Measurements from ENCODE around the gene LRMDA.

LRMDA gene

DNA sequence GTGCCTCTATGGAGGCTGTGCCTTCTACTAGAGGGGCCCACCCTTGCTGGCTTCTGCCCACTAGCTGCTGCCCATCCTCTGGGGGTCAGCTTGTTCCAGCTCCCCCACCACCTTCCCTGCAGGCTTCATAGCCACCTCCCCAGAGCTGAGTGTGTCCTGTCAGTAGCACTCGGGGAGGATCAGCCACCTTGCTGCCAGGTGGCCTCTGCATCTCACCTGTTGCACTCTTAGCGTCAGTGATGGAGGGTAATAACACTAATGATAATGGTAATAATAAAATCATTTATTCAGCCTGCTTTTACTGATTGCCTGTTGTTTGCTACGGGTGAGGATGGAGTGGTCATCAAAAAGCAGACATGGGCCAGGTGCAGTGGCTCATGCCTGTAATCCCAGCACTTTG is 377.6 kb downstream of the LRMDA start:
- Histone ChIP-seq H2BK15ac (replicated peaks; ENCODE audit: low read depth) (no peak overlapping the region), H3K4me1 (ENCODE audit: control insufficient read depth, low read depth, low read length) (no peaks in the 10 kb centered on the region), H3K4ac (ENCODE audit: low read depth, low read length) (no peak overlapping the region), H3K18ac (ENCODE audit: low read length) (no peak overlapping the region), H3K36me3 (ENCODE audit: control insufficient read depth, insufficient read depth, low read length) (no peaks in the 10 kb centered on the region), H3K79me1 (ENCODE audit: low read length) (no peaks in the 10 kb centered on the region), H3K4me2 (ENCODE audit: low read length) (no peak overlapping the region), H2AK5ac (ENCODE audit: low read length) (no peak overlapping the region), H3K56ac (ENCODE audit: low read length) (no peak overlapping the region), H2BK5ac (ENCODE audit: low read length) (no peak overlapping the region), H3K4me3 (ENCODE audit: low read length) (no peak overlapping the region), H4K8ac (ENCODE audit: low read depth, low read length) (no peak overlapping the region), H3K27me3 (ENCODE audit: insufficient read depth, low read length, poor library complexity) (no peaks in the 10 kb centered on the region), H2BK120ac (ENCODE audit: low read depth, low read length) (no peak overlapping the region), H3K27ac (ENCODE audit: low read depth, low read length) (no peak overlapping the region), H3K23ac (ENCODE audit: low read length) (no peak overlapping the region), H3K79me2 (ENCODE audit: control insufficient read depth, insufficient read depth, low read length) (no peaks in the 10 kb centered on the region), H4K5ac (ENCODE audit: low read length) (no peak overlapping the region), H3K9ac (ENCODE audit: low read length) (no peak overlapping the region)
- no peak for DNase-seq
- no CpG with 5 or more reads among the region's 3 CpGs for WGBS (ENCODE audit: extremely low coverage, insufficient coverage, low lambda C conversion rate)

DNA sequence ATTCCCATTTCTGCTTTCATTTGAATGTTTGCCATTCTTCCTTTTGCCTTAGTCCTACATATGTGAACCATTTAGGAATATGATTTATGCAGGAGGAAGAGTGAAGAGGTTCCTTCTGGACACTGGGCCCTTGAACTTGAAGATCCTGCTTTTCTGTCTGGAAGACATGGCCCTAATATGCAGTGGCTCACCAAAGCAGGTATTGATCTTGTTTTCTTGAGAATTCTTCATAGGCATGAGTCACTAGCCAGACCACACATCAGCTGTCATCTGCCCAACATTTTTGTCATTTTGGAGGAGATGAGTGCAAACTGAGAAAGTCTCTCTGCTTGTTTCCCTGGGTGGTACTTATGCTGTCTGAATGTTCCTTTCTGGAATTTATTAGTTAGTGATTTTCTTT is 382.6 kb downstream of the LRMDA start:
- Histone ChIP-seq H2BK5ac (ENCODE audit: low read length) (no peak overlapping the region), H3K23ac (ENCODE audit: low read length) (no peak overlapping the region), H3K4me1 (ENCODE audit: control insufficient read depth, low read depth, low read length) (no peaks in the 10 kb centered on the region), H2AK5ac (ENCODE audit: low read length) (no peak overlapping the region), H3K4me3 (ENCODE audit: low read length) (no peak overlapping the region), H4K5ac (ENCODE audit: low read length) (no peak overlapping the region), H3K9ac (ENCODE audit: low read length) (no peak overlapping the region), H3K18ac (ENCODE audit: low read length) (no peak overlapping the region), H3K27me3 (ENCODE audit: insufficient read depth, low read length, poor library complexity) (no peaks in the 10 kb centered on the region), H3K36me3 (ENCODE audit: control insufficient read depth, insufficient read depth, low read length) (no peaks in the 10 kb centered on the region), H3K4ac (ENCODE audit: low read depth, low read length) (no peak overlapping the region), H3K56ac (ENCODE audit: low read length) (no peak overlapping the region), H3K4me2 (ENCODE audit: low read length) (no peak overlapping the region), H2BK120ac (ENCODE audit: low read depth, low read length) (no peak overlapping the region), H3K27ac (ENCODE audit: low read depth, low read length) (no peak overlapping the region), H4K8ac (ENCODE audit: low read depth, low read length) (no peak overlapping the region), H3K79me1 (ENCODE audit: low read length) (no peaks in the 10 kb centered on the region), H2BK15ac (replicated peaks; ENCODE audit: low read depth) (no peak overlapping the region), H3K79me2 (ENCODE audit: control insufficient read depth, insufficient read depth, low read length) (no peaks in the 10 kb centered on the region)
- no peak for DNase-seq

DNA sequence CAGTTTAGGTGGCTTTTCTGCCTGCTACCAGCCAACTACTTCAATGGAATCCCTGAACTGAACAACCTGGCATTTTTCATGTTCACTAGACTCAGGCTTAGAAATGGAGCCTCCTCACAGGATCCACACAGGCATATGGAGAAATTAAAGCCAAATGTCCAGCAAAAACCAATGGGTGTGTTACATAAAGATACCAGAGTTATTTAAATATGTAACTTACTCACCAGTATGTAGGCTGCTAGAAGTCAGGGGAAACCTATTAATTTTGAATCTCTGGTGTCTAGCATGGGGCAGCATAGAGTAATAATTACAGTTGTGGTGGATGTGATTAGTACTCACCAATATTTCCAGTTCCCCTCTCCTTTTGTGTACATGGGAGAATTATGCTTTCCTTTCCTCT is 383.6 kb downstream of the LRMDA start:
- Histone ChIP-seq H3K27me3 (ENCODE audit: insufficient read depth, low read length, poor library complexity) (no peaks in the 10 kb centered on the region), H2BK120ac (ENCODE audit: low read depth, low read length) (no peak overlapping the region), H2AK5ac (ENCODE audit: low read length) (no peak overlapping the region), H3K27ac (ENCODE audit: low read depth, low read length) (no peak overlapping the region), H3K4ac (ENCODE audit: low read depth, low read length) (no peak overlapping the region), H3K4me1 (ENCODE audit: control insufficient read depth, low read depth, low read length) (no peaks in the 10 kb centered on the region), H3K4me2 (ENCODE audit: low read length) (no peak overlapping the region), H3K23ac (ENCODE audit: low read length) (no peak overlapping the region), H3K79me2 (ENCODE audit: control insufficient read depth, insufficient read depth, low read length) (no peaks in the 10 kb centered on the region), H2BK15ac (replicated peaks; ENCODE audit: low read depth) (no peak overlapping the region), H3K18ac (ENCODE audit: low read length) (no peak overlapping the region), H4K5ac (ENCODE audit: low read length) (no peak overlapping the region), H2BK5ac (ENCODE audit: low read length) (no peak overlapping the region), H4K8ac (ENCODE audit: low read depth, low read length) (no peak overlapping the region), H3K79me1 (ENCODE audit: low read length) (no peaks in the 10 kb centered on the region), H3K36me3 (ENCODE audit: control insufficient read depth, insufficient read depth, low read length) (no peaks in the 10 kb centered on the region), H3K4me3 (ENCODE audit: low read length) (no peak overlapping the region), H3K9ac (ENCODE audit: low read length) (no peak overlapping the region), H3K56ac (ENCODE audit: low read length) (no peak overlapping the region)
- no peak for DNase-seq

DNA sequence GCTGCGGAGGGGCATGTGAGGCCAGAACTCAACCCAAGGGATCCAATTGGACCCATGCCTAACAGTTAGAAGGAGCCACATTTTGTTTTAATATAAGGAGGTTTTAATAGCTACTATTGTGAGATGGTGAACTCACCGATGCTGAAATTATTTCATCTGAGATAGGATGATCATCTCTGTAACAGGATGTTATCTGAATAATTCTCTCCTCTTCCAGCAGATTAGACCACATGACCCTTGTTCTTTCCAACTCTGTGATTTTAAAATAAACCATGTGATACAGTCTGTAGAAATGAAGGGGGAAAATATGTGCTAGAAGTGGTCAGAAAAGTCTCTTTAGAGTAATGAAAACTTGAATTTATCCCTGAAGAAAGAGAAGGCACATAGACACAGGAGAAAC is 385.8 kb downstream of the LRMDA start:
- Histone ChIP-seq H2BK15ac (replicated peaks; ENCODE audit: low read depth) (no peak overlapping the region), H3K27ac (ENCODE audit: low read depth, low read length) (no peak overlapping the region), H3K4ac (ENCODE audit: low read depth, low read length) (no peak overlapping the region), H4K5ac (ENCODE audit: low read length) (no peak overlapping the region), H2BK5ac (ENCODE audit: low read length) (no peak overlapping the region), H3K23ac (ENCODE audit: low read length) (no peak overlapping the region), H3K4me1 (ENCODE audit: control insufficient read depth, low read depth, low read length) (no peaks in the 10 kb centered on the region), H3K79me2 (ENCODE audit: control insufficient read depth, insufficient read depth, low read length) (no peaks in the 10 kb centered on the region), H3K18ac (ENCODE audit: low read length) (no peak overlapping the region), H3K79me1 (ENCODE audit: low read length) (no peaks in the 10 kb centered on the region), H2BK120ac (ENCODE audit: low read depth, low read length) (no peak overlapping the region), H3K4me2 (ENCODE audit: low read length) (no peak overlapping the region), H2AK5ac (ENCODE audit: low read length) (no peak overlapping the region), H3K4me3 (ENCODE audit: low read length) (no peak overlapping the region), H3K56ac (ENCODE audit: low read length) (no peak overlapping the region), H3K36me3 (ENCODE audit: control insufficient read depth, insufficient read depth, low read length) (no peaks in the 10 kb centered on the region), H3K9ac (ENCODE audit: low read length) (no peak overlapping the region), H3K27me3 (ENCODE audit: insufficient read depth, low read length, poor library complexity) (no peaks in the 10 kb centered on the region), H4K8ac (ENCODE audit: low read depth, low read length) (no peak overlapping the region)
- WGBS (ENCODE audit: extremely low coverage, insufficient coverage, low lambda C conversion rate): no CpG with 5 or more reads among the region's 2 CpGs
- DNase-seq: no peak

DNA sequence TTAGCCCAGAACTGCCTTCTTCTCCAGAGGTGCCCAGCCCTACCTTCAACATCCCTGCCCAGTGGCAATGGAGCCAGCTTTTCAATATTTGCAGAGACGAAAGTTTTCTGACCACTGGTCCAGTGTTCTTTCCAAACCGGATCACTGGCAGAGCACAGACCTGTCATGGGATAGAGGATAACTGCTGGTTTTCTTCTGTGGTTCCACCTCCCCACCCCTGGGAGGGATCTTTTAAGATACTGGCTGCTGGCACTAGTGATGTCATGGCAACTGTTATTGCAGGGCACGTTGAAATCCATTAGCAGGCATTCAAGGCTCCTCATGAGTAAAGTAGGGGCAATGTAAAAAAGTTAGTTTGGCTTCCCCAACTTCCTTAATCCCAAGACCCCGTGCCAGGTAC is 387.1 kb downstream of the LRMDA start:
- Histone ChIP-seq H3K36me3 (ENCODE audit: control insufficient read depth, insufficient read depth, low read length) (no peaks in the 10 kb centered on the region), H3K9ac (ENCODE audit: low read length) (no peak overlapping the region), H3K56ac (ENCODE audit: low read length) (no peak overlapping the region), H4K8ac (ENCODE audit: low read depth, low read length) (no peak overlapping the region), H3K27me3 (ENCODE audit: insufficient read depth, low read length, poor library complexity) (no peaks in the 10 kb centered on the region), H3K18ac (ENCODE audit: low read length) (no peak overlapping the region), H2AK5ac (ENCODE audit: low read length) (no peak overlapping the region), H3K27ac (ENCODE audit: low read depth, low read length) (no peak overlapping the region), H3K79me1 (ENCODE audit: low read length) (no peaks in the 10 kb centered on the region), H2BK5ac (ENCODE audit: low read length) (no peak overlapping the region), H4K5ac (ENCODE audit: low read length) (no peak overlapping the region), H3K79me2 (ENCODE audit: control insufficient read depth, insufficient read depth, low read length) (no peaks in the 10 kb centered on the region), H3K4me2 (ENCODE audit: low read length) (no peak overlapping the region), H3K23ac (ENCODE audit: low read length) (no peak overlapping the region), H3K4ac (ENCODE audit: low read depth, low read length) (no peak overlapping the region), H3K4me1 (ENCODE audit: control insufficient read depth, low read depth, low read length) (no peaks in the 10 kb centered on the region), H3K4me3 (ENCODE audit: low read length) (no peak overlapping the region), H2BK15ac (replicated peaks; ENCODE audit: low read depth) (no peak overlapping the region), H2BK120ac (ENCODE audit: low read depth, low read length) (no peak overlapping the region)
- DNase-seq: no peak
- no CpG with 5 or more reads among the region's 4 CpGs for WGBS (ENCODE audit: extremely low coverage, insufficient coverage, low lambda C conversion rate)

DNA sequence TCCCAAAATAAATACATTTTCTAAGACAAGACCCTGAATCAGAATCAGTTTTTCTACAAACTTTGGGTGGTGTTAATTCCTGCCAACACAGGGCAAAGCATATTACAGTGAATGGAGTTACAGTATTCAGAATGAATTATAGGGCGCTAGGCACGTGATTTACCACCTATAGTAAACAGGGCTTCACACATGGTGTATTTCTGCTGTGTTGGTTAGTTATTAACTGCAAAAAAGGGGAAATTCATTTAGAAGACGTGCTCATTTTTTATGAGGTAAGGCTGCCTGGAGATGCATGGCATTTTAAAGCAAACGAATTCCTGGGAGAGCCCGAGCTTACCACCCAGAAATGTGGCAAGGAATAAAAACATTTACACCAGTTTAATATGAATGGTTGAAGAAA is 393.8 kb downstream of the LRMDA start:
- no peaks in the 10 kb centered on the region for H3K36me3 ChIP-seq (ENCODE audit: control insufficient read depth, insufficient read depth, low read length)
- H3K4me2 ChIP-seq (ENCODE audit: low read length): no peak overlapping the region
- no peak overlapping the region for H4K8ac ChIP-seq (ENCODE audit: low read depth, low read length)
- no peak overlapping the region for H3K4me3 ChIP-seq (ENCODE audit: low read length)
- H3K27me3 ChIP-seq (ENCODE audit: insufficient read depth, low read length, poor library complexity): no peaks in the 10 kb centered on the region
- no peak overlapping the region for H2BK5ac ChIP-seq (ENCODE audit: low read length)
- H2BK15ac ChIP-seq (replicated peaks; ENCODE audit: low read depth): no peak overlapping the region
- no peaks in the 10 kb centered on the region for H3K4me1 ChIP-seq (ENCODE audit: control insufficient read depth, low read depth, low read length)
- no peak overlapping the region for H3K27ac ChIP-seq (ENCODE audit: low read depth, low read length)
- no peak overlapping the region for H3K4ac ChIP-seq (ENCODE audit: low read depth, low read length)
- H4K5ac ChIP-seq (ENCODE audit: low read length): no peak overlapping the region
- H3K79me2 ChIP-seq (ENCODE audit: control insufficient read depth, insufficient read depth, low read length): no peaks in the 10 kb centered on the region
- DNase-seq: no peak
- no peaks in the 10 kb centered on the region for H3K79me1 ChIP-seq (ENCODE audit: low read length)
- H3K18ac ChIP-seq (ENCODE audit: low read length): no peak overlapping the region
- no peak overlapping the region for H3K9ac ChIP-seq (ENCODE audit: low read length)
- no peak overlapping the region for H3K56ac ChIP-seq (ENCODE audit: low read length)
- no peak overlapping the region for H3K23ac ChIP-seq (ENCODE audit: low read length)
- WGBS (ENCODE audit: extremely low coverage, insufficient coverage, low lambda C conversion rate): no CpG with 5 or more reads among the region's 5 CpGs
- H2BK120ac ChIP-seq (ENCODE audit: low read depth, low read length): no peak overlapping the region
- H2AK5ac ChIP-seq (ENCODE audit: low read length): no peak overlapping the region
